HG02571 (cell line): ENCODE results near the gene ARHGAP21.

ENCODE experiments used
- ATAC-seq: cut with Tn5 transposase; IDR thresholded peaks from one replicate; pipeline ENCODE4 v1.9.1; 2021; ENCODE audit warnings: mild to moderate bottlenecking, moderate library complexity; ENCODE audit not compliant: unreplicated experiment

The ARHGAP21 gene

GRCh38 chr10:24723386-24723787 is 300 bp downstream of the ARHGAP21 start:
- peak; percentile 30 for ATAC-seq

DNA sequence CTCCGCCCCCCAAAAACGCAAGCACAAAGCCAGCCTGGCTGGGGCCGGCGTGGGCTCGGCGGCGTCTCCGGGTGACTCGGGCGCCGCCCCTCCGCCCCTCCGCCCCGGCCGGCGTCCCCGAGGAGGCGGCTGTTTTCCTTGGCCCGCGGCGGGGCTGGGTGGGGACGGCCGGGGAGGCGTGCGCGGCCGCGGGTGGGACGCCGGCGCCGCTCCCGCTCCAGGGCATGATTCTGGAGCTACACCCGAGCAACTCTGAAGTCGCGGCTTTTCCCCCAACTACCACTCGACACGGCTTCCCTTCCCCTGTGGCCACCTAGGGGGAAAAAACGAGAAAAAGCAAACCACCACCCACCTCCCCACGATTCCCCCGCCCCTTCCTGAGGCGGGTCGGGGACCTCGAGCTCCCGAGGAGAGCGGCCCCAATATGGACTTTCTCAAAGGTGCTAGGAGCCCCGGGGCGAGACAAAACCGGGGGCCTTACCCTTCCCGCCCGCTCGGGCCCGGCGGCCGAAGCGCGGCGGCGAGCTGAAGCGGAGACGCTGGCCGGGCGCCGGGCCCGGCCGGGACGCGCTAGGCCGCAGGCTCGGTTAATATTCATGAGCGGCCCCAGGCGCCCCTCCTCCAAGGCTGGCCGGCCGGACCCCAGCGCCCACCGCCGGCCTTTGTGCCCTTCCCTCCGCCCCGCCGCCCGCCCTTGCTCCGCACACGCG is 856 bp downstream of the ARHGAP21 start:
- peak; percentile 28 for ATAC-seq

- no peak for ATAC-seq
Measured at GRCh38 chr10:24722131-24722675, 1.5 kb downstream of the ARHGAP21 start.

- ATAC-seq = no peak
Measured at GRCh38 chr10:24721229-24722106, 2.2 kb downstream of the ARHGAP21 start.

GRCh38 chr10:24720096-24720495 is 3.6 kb downstream of the ARHGAP21 start:
- no peak for ATAC-seq

DNA sequence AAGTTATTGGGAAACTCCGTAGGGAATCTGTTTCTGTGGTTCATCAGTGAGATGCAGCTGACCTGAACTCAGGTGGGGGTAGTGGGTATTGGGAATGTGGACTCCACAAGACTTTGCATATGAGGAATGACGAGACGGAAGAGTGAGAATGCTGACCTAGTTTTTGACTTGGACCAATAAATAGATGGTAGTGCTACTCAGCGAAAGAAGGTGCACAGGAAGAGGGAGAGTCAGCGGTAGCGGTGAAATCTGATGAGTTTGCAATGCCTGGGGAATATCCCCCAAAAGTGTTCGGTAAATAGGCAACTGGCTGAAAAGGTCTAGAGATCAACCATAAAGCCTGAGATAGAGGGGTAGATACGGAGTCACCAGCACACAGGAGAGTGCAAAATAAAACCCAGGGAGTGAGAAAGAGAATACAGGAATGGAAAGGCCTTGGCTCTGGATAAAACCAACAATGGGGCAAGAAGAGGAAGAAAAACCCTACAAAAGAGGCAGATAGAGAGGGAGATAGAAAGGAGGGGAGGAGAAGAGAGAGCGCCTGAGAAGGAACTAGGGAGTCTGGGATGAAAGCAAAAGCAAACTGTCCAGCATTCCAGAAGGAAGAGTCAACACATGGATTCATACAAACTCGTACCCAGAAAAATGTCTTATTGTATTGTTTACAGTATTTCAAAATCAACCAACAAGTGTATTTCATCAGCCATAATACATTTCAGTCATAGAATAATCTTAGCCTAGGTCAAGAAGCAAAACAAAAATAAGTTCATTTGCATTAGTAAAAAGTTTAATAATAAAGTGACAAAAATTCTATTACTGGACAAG is 5.4 kb downstream of the ARHGAP21 start:
- ATAC-seq = no peak

- no peak for ATAC-seq
Measured at GRCh38 chr10:24716295-24716694, 7.4 kb downstream of the ARHGAP21 start.

- no peak for ATAC-seq
Measured at GRCh38 chr10:24715246-24715769, 8.4 kb downstream of the ARHGAP21 start.

DNA sequence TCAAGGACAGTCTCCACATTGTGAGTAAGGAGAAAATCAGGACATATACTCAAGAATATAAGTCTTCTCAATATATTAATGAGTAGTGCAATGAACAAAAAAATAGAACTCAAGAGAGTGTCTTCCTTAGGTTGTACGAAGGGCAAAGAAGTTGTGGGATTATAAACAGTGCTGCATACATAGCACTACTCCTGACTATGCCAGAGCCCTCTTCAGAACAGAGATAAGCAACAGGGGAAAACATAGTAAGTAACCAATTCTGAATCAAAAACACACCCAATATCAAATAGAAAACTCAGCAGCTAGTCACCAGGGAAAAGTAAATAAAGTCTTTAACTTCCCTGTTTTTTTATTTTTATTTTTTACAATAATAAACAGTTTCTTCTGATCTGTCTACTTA is 10.6 kb downstream of the ARHGAP21 start:
- no peak for ATAC-seq

DNA sequence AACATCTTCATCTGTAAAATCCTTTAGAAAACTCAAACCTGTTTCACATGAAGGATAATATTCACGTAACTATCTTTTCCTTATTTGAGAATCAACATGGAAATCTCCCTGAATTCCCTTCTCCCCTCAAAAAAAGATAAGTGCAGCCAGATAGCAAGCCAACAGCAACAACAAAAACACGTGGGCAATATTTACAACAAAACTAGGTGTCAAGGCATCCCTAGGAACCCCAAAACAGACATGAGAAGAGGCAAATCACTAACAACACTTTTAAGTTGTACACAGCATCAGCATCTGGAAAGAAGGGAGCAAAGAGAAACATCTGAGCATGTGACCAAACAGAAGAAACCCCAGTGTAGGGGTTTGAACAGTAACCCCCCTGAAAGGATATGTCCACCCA is 12.2 kb downstream of the ARHGAP21 start:
- ATAC-seq = no peak

GRCh38 chr10:24708081-24708480 is 15.6 kb downstream of the ARHGAP21 start:
- ATAC-seq = no peak

DNA sequence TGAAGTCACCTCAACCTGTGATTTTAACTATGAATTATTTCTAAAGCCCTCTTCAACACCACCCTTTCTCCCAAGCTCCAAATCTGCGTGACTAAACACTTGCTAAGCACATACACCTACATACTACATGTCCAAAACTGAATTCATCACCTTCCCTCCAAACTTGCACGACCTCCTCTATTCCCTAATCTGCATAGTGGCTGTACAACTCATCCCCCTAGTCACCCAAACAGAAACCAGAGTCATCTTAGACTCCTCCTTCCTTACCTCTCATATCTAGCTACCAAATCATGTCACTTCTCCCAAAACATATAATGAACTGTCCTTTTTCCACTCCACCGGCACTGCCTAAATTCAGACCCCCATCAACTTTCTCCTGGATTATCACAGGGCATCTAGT is 16.2 kb downstream of the ARHGAP21 start:
- peak; percentile 83 for ATAC-seq

DNA sequence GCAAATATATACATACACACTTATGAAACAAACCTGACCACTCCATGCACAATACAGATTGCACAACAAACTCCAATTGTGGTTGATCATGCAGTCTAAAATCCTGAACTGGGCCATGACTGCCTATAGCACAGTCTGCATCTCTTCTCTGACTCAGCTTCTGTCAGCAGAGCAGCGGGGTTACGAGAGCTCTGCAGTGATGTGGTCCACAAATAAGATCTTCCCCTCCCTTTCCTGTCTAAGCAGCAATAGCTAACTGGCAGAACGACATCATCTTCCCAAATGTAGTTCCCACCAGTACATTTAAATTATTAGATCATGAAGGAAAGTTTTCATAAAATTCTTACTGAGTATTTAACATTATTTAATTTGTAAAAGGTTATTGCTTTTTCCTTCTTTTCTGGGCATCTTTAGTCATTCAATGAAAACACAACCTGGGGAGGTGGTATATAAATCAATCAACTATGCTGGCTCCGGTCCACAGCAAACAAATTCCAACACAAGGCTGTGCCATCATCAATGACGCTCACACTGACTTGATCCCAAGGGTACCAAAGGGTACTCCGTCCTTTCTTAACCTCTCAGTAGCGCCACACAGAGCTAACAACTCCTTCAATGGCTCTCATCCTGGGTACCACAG is 17.1 kb downstream of the ARHGAP21 start:
- ATAC-seq = no peak

GRCh38 chr10:24703700-24704099 is 20.0 kb downstream of the ARHGAP21 start:
- ATAC-seq = no peak

GRCh38 chr10:24701447-24701846 is 22.2 kb downstream of the ARHGAP21 start:
- ATAC-seq = peak; percentile 79

DNA sequence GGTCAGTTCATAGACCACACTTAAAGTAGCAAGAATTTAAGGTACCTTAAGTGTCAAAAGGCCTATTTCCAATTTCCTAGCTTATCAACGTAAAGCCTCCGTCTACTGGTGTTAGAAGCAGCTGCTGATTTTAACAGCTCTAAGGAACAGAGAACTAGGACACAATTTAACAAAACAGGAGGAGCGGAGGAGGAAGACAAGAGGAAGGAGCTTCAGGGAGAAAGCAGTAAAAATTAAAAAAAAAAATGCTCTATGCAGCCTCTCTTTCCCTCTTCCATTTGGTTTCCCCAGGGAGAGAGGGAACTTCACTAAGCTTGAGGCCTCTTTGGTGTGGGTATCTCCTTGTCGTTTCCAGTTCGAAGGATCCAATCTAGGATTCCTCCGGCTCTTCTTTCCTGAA is 22.7 kb downstream of the ARHGAP21 start:
- ATAC-seq = no peak

DNA sequence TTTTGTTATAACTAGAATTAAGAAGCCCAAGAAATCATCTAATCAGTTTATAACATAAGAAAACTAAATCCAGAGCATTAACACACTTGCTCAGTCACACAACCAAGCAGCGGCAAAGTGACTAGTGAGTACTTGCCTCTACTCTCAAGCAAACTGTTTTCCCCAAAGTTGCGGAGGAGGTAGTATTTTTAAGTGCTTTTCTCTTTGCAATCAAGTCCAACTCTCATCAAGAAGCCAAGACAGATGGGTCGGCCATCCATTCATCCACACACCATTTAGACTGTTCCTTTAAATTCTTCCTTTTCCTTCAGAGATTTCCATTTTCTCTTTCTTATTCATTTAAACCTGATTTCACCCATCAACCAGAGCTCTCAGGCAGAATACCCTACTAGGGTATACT is 25.4 kb downstream of the ARHGAP21 start:
- ATAC-seq = no peak

DNA sequence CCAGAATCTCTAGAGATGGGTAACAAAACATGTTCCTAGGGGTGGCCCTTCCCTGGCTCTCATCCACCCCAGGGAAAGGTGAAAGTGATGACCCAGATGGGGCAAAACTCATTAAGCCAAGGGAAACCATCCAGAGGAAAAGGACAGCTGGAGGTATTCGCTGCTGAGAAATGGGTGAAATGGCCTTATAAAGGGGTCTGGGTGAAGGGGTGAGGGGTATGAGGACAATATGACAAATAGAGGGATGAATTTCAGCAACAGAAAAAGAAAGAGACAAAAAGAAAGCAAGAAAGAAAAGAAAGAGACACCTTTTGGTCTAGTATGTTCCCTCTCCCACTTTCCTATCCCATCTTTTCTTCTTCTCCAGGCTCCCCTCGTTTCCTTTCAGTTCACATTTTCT is 26.6 kb downstream of the ARHGAP21 start:
- no peak for ATAC-seq

GRCh38 chr10:24695452-24695851 is 28.2 kb downstream of the ARHGAP21 start:
- no peak for ATAC-seq

- no peak for ATAC-seq
Measured at GRCh38 chr10:24694086-24694485, 29.6 kb downstream of the ARHGAP21 start.
